Renal cortical epithelial cell (primary cell): ENCODE measurements around the gene SHISAL1. TPM values are rescaled to one million over a fixed set of nuclear protein-coding genes. Genes with fewer than 3 reads are reported as not detected.

Experiments used
- DNase-seq: peaks from one replicate; pipeline ENCODE4 v3.0.0-alpha.2; 2011; ENCODE audit warnings: low read depth
- total RNA-seq: library from RNA; depleted of rRNA; stranded (reverse); fragments of >200 nt; gene quantifications from 2 replicates; pipeline ENCODE4 v1.2.3, GENCODE V29; 2014

The SHISAL1 gene
- total RNA-seq, 1 donor from 2014 or later, result 0.05 TPM

DNA sequence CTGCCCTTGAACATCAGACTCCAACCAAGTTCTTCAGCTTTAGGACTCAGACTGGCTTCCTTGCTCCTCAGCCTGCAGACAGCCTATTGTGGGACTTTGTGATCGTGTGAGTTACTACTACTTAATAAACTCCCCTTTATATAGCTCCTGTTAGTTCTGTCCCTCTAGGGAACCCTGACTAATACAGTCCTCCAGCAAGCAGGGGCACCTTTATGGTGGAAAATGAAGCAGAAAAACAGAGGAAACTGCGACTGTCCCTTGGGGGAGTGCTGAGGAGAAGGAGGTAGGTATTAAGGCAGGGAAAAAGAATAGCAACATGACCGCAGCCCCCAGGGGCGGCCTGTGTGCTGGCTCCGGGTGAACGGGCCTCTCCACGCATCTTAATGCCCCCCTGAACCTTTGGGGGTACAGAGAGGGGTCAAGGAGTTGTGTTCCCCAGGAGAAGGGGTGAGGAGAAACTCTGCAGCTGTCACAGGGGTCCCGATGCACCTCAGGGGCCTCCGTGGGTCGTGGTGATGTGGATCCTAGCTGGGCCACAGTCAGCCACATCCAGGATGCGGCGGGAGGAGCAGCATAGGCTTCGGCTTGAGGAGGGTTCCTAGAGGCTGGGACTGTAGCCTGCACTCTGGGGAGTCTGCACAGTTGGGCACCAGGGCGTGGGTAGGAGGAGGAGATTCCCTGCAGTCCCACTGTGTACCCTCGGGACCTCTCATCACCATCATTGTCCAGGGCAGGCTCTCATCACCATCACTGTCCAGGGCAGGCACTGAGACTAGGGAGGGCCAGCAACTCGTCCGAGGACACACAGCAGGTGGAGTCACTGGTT, 34.3 kb downstream of the SHISAL1 start:
- DNase-seq, result no peak

DNA sequence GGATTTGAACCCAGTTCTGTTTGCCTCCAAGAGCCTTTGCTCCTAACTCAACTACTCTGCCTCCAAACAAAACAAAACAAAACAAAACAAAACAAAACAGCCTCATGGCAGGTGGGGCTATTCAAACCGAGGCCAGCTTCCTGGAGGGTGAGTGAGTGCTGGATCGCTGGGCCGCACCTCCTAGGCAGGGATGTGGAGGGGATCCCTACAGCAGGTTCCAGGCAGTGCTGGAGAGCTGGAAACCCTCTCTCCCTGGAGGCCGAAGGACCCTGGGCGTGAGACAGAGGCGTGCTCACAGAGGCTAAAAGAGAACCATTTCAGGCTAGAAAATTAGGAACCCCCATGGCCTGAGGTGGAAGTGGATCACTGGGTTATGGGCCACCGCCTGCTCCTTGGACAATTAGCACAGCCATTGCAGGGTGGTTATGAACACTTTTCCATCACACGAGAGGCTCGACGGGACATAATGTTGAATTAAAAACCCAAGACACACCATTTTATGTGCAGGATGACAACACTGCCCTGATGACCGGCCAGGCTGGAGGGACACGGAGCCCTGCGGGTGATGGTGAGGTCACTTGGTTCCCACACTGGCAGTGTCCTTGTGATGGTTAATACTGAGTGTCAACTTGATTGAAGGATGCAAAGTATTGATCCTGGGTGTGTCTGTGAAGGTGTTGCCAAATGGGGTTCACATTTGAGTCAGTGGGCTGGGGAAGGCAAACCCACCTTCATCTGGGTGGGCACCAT, 35.2 kb downstream of the SHISAL1 start:
- no peak for DNase-seq

DNA sequence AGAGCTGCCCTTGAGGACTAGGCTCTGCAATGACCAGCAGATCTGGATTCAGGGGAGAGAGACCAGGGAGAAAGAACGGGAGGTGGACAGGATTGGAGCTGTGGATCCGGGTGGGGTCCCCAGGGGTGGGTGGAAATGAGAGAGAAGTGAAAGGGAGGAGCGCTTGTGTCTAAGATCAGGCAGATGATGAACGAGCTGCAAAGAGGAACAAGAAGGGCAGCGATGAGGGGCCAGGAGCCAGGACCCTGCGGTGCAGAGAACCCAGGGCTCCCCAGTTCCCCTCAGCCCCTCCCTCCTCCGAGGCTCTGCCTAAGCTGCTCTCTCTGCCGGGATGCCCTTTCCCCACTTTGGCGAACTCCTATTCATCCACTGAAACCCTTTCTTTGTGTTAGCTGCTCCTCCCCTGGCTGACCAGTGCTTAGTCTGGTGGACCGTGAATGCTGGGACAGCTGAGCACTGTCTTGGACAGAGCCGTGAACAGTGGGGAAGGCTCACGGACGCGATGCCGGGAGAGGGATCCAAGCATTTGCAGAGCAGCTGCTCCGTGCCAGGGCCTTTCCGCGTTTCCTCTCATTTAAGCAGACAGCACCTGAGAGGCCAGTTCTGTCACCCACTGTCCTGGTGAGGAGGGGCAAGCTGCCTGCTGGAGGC, 35.9 kb downstream of the SHISAL1 start:
- no peak for DNase-seq

DNA sequence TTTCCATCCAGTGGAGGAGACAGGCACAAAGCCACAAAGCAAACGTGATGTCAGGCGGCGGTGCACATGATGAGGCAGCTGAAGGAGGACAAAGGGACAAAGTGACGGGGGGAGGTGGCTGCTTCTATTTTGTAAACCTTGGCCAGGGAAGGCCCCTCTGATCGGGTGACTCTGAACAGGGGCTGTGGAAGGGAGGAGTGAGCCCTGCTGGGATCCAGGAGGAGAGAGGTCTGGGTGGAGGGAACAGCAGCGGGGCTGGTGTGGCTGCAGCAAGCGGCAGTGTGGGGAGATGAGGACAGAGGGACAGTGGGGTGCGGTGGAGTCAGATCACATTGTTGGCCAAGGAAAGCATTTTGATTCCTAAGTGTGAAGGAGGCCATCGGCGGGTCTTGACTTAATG, 36.7 kb downstream of the SHISAL1 start:
- DNase-seq, result no peak

DNA sequence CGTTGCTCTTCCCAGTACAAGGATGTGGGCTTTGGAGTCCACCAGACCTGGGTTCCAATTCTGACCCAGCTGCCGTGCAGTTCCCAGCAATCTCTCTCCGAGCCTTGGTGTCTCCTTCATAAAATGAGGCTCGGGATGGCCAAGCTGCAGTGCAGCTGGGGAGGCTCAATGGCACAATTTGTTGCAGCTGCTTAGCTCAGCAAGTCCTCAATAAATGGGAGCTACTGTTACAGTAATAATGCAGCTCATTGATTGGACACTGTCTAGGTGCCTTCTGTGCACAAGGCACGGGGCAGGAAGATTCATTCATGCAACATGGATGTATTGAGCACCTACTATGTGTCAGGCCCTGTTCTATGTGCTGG, 37.1 kb downstream of the SHISAL1 start:
- no peak for DNase-seq

DNA sequence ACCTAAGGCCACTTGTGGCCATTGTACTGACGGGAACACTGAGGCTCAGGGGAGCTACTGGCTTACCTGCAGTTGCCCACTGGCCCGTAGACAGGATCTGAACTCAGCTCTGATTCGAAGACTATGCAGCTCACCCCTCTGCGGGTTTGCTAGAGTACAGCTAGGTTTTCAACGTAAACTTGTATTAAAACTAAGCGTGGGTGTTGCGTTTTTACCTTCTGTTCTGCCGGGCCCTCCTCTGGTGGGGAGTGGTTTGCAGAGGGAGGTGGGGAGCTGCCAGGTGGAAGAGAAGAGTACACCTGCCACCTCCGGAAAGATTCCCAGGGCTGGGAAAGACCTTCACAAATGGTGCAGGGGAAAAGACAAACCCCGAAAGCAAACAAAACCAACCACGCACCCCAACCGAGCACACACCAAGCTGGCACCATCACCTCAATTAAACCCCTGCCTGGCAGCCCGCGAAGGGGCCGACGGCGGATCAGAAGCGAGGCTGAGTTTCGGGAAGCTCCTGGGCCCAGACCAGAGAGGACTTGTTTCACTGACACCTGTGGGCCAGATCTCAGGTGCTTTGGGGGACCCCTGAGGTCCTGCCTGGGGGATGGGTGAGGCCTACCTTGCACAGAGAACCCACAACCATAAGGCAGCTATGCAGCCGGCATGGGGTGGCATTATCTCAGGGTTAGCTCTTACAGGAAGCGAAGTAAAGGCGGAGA, 37.7 kb downstream of the SHISAL1 start:
- DNase-seq, result no peak

DNA sequence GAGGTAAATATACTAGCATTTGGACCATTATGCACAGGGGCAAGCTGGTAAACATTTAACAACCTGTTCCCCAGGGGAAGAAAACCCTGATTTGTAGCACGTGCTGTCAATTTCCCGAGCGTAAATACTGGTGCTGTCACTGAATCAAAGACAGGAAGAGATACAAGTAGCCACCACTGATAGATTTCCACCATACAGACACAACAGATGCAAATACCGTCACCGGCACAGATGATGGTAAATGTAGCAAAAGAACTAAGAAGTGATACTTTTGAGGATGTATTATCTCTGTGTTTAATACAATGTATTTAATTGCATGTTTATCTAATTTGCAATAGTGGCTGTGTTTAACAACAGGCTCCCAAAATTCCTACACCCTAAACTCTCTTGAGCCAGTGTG, 39.6 kb downstream of the SHISAL1 start:
- no peak for DNase-seq

DNA sequence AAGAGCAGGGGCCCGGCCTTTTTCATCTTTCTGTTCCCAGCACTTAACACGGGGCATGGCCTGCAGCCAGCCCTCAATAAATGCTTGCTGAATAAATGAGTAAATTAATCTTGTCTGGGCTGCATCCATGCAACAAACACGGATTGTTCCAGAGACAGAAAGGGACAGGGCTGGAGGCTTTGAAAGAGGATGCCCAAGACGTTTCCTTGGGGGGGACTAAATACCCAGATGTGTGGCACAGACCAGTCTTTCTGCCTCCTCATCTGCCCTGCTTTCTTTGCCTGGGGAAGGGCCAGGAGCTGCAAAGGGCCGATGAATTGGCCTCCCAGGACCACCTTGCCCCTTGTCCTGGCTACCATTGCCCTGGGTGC, 40.4 kb downstream of the SHISAL1 start:
- DNase-seq, result no peak

DNA sequence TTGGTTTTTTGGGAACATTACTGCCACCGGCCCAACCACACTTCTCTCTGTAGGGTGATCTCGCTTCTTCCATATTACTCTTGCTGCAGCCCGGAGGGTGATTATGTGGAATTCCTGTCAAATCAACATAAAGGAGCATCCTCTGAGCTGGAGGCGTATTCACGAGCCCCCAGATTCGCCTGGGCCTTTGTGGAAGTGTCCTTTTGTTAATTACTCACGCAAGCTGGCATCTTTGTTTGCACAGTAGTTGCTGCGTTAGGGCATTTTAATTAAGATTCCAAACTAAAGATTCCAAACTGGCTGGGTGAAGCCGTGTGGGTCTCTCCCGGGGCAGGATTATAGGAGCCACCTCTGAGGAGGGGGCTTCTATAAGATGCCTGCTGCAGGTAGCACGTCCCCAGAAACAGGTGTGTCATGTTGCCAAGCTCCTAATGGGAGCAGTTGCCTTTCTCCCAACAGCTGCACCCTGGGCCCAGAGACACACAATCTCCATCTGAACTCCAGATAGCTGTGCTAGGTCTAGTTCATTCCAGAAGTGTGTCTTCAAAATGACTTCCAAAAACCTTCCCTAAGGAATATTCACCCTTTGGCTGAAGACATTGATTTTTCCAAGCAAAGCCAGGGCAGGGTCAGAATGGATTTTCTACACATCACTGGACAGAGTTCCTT, 40.9 kb downstream of the SHISAL1 start:
- no peak for DNase-seq

DNA sequence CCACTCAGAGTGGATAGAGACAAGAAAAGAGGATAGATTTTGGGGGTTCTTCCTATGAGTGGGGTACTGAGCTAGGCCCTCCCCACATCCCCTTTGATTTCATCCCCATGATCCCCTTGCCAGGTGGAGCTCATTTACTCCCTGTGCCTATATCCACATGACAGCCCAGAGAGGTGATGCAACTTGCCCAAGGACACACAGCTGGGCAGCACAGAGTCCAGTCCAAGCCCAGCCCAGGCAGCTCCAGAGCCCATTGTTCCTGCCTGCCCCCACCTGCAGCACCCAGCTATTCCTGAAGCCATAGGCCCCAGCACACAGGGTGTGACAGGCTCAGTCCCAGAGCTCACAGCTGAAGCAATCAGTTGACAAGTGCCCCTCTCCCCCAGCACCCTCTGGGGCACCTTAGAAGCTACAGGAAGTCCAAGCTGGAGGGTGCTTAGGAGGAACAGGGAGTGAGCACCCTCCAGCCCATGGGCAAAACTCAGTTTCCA, 41.7 kb downstream of the SHISAL1 start:
- DNase-seq, result no peak

DNA sequence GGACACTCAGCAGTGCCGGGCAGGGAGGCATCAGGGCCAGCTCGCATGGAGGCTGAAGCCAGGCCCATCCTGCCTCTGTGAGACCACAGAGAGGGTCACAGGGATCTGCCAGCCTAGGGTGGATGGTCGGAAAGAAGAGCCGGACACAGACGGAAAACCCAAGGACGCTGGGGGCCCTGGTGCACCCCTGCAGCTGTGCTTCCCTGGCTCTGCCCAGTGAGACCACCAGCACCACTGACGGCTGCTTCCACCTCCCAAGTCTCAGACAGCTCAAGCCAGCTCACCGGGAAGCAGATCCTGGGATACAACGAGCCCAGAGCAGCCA, 42.2 kb downstream of the SHISAL1 start:
- no peak for DNase-seq

DNA sequence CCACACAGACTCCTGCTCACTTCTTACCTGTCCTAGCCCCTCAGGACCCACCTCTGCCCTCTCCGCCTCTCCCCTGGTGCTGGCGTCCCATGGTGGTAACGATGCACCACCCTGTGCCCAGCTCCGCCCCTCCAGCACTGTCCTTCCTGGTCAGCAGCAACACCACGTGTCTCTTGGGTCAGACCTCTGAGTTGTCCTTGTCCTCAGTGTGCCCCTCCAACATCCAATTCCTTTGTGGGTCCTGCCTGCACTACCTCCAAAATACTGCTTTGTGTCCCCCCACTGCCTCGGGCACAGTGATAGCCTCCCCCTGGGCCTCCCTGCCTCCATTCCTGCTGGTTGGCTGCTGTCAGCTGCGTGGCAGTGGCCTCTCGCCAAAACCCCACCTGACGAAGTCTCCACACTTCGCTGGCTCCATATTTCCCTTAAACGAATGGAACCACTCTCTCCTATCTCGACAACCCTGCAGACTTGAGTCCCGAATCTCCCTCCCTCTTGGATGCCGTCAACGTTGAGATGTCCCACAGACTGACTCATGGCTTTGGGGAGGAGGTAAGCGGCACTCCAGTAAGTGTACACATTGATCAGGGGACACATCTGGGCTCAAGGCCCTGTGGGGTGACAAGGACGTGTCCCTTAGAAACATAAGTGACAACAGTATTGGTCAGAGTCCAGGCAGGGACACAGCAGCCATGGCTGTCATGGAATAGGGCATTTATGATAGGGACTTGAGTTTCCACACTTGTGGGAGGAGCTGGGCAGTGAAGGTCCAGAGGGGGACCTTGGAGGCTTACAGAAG, 42.8 kb downstream of the SHISAL1 start:
- DNase-seq, result no peak

DNA sequence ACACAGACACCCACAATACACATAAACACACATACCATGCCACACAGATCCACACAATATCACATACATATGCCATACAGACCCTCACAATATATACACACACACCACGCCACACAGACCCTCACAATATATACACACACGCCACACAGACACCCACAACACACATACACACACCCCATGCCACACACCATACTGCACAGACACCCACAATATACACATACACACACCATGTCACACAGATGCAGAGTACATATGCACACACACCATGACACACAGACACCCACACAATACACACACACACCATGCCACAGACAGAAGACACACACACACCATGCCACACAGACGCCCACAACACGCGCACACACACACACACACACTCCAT, 43.6 kb downstream of the SHISAL1 start:
- no peak for DNase-seq

DNA sequence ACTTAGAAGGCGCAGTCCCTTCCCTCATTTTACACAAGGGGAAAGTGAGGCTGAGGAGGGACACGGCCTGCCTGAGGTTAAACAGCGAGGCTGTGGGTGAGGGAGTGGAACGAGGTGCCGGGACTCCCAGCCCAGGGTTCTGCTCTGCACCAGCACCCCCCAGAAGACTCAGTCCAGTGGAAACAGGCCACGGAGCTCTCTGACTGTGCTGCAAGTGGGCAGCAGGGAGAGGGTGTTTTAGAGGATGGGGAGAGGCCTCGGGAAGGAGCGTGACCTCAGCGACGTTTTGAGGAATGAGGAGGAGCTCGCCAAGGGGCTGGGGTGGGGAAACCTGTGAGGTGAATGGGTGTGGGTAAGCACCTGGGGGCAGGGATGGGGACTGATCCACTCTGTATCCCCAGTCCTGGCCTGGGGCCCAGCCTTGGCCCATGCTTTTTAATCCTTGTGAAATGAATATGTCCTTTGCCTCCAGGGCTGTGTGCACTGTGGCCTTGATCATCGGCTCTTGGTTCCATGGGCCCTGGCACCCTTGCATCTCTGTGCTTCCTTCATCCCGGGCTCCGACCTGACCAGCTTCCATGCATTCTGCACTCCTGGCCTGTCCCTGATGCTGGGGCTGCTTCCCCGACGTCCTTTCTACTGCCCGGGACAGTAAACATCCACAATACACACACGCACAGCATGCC, 44.2 kb downstream of the SHISAL1 start:
- DNase-seq, result no peak

DNA sequence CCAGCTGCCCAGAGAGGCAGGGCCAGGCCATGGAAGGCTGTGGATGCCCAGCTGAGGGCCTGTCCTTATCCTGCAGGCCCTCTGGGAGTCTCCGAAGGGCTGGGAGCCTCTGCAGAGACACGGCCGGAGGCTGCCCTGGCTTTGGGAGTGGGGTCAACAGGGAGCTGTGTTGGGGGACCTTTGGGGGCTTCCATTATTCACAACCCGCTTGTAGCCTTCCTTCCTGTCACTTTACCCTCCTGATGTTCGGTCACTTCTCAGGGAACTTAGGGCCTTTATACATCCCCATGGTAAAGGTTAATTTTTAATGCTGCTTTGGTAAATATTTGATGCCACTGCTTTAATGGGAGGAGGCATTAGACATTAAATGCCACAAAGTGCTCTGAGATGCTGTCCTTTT, 44.9 kb downstream of the SHISAL1 start:
- DNase-seq, result no peak

DNA sequence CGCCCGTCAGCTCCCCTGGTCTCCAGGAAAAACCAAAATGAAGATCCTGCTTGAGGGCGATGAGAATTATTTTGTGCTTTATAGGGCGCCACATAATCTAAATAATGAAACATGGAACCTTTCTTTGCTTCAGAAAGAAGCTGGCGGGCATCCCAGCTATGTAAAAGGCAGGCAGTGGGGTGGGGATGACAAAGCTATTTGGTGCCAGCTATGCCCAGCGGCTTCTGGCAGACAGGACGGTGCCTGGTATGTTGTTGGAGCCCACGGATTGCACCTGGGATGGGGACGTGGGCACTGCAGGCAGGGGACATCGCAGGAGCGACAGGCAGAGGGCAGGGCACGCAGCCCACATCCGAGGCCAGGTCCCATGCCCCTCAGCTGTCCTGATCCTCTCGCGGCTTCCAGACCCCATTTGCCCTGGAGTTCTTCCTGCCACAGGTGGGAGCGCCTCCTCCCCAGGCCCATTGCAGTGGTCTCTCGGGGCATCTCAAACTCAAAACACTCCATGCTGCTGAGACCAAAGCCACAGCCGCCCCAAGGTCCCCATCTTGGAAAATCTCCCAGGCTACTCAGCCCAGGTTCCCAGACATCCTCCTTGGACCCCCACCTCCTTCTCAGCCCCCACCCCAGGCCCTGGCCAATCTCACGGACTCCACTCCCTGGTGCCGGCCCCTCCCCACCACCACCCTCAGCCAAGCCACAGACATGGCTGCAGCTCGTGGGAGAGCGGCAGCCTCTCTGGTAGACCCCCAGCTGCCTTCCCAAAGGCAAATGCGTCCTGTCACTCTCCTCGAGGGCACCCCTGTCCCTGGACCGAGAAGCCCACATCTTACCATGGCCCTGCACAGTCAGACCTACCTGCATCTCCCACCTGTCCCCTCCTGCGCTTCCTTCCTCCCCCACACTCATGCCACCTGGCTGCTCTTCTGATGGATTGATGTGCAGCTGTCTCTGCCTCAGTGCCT, 45.7 kb downstream of the SHISAL1 start:
- DNase-seq, result no peak

DNA sequence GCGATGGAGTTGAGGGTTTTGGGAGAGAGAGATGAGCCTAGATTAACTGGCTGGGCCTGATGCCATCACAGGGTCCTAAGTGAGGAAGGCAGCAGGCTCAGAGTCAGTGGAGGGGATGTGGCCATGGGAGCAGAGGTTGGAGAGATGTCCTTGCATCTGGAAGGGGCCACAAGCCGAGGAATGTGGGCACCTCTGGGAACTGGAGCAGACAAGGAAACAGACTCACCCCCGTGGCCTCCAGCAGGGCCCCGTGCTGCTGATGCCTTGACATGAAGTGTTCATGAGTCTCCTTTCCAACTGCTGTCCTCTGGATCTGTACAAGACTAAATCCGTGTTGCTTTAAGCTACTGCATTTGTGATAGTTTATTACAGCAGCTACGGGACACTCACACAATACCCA, 49.2 kb downstream of the SHISAL1 start:
- DNase-seq, result no peak

DNA sequence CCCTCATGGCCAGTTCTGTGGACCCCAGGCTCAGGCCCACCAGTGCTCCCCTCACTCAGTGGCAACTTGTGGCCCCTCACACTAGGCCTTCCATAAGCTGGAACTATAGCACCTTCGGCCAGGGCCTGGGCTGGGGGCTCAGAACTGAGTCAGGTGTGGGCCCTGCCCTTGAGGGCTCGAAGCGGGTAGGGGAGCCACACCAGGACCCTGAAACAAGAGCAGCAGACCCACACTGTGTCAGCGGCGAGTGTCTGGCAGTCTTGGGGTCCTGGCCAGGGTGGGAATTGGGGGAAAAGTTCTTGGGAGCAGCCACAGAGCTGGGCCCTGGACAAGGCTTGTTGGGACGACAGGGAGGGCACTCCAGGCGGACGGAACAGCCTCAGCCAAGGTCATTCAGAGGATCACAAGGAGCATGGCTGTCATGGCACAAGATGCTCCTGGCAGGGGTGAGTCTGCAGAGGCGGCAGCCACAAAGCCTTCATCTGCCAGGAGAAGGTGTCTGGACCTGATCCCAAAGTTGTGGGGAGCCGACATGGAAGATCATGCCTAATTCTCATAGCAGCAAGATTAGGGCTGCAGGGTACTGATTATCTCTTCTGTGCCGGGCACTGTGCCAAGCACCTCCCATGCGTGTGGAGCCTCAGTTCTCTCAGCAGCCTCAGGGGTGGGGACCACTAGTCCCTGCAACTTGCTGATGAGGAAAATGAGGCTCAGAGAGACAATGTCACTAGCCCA, 50.7 kb downstream of the SHISAL1 start:
- DNase-seq, result no peak
